H9 (cell line): ENCODE results near the gene FBXL14. TPM values are rescaled to one million over a fixed set of nuclear protein-coding genes. Genes with fewer than 3 reads are reported as not detected.

Experiments used
- DNase-seq: peaks from one replicate; pipeline ENCODE4 v3.0.0-alpha.2; 2017
- H2AFZ ChIP-seq: one replicate; pipeline ENCODE4 v1.6.1; 2013; ENCODE audit warnings: mild to moderate bottlenecking, low read length, control low read depth, moderate library complexity
- H2AK5ac ChIP-seq: 2 replicates; pipeline ENCODE4 v1.6.1; 2013; ENCODE audit warnings: low read length, control low read depth, mixed read lengths; ENCODE audit not compliant: insufficient read length
- H2BK120ac ChIP-seq: one replicate; pipeline ENCODE4 v1.6.1; 2013; ENCODE audit warnings: low read depth, mild to moderate bottlenecking, low read length, control low read depth, inconsistent platforms; ENCODE audit not compliant: poor library complexity, severe bottlenecking
- H2BK12ac ChIP-seq: 2 replicates; pipeline ENCODE4 v1.6.1; 2013; ENCODE audit warnings: low read length, control low read depth, mixed read lengths, low read depth; ENCODE audit not compliant: insufficient read length
- H2BK15ac ChIP-seq: 2 replicates; pipeline ENCODE4 v1.6.1; 2013; ENCODE audit warnings: low read depth, low read length, control low read depth
- H2BK20ac ChIP-seq: one replicate; pipeline ENCODE4 v1.6.1; 2013; ENCODE audit warnings: low read depth, mild to moderate bottlenecking, low read length, control low read depth, inconsistent platforms; ENCODE audit not compliant: poor library complexity, severe bottlenecking
- H2BK5ac ChIP-seq: 2 replicates; pipeline ENCODE4 v1.6.1; 2013; ENCODE audit warnings: low read length, control low read depth, mixed read lengths; ENCODE audit not compliant: insufficient read length
- H3K14ac ChIP-seq: 2 replicates; pipeline ENCODE4 v1.6.1; 2013; ENCODE audit warnings: low read length, control low read depth; ENCODE audit not compliant: insufficient read depth
- H3K18ac ChIP-seq: 2 replicates; pipeline ENCODE4 v1.6.1; 2013; ENCODE audit warnings: low read depth, mild to moderate bottlenecking, mixed read lengths, low read length, control low read depth; ENCODE audit not compliant: insufficient read length
- H3K23ac ChIP-seq: 2 replicates; pipeline ENCODE4 v1.6.1; 2013; ENCODE audit warnings: low read length, control low read depth, mixed read lengths, low read depth; ENCODE audit not compliant: insufficient read length
- H3K23me2 ChIP-seq: 2 replicates; pipeline ENCODE4 v1.6.1; 2013; ENCODE audit warnings: low read depth, mild to moderate bottlenecking, mixed read lengths, low read length, control low read depth; ENCODE audit not compliant: insufficient read length, poor library complexity, severe bottlenecking
- H3K27ac ChIP-seq: 2 replicates; pipeline ENCODE4 v1.5.1; 2013; ENCODE audit warnings: low read length, control low read depth, mixed read lengths, low read depth; ENCODE audit not compliant: insufficient read length
- H3K27me3 ChIP-seq: 2 replicates; pipeline ENCODE4 v1.6.1; 2013; ENCODE audit warnings: low read length, control low read depth, inconsistent platforms; ENCODE audit not compliant: insufficient read depth
- H3K4ac ChIP-seq: 2 replicates; pipeline ENCODE4 v1.6.1; 2013; ENCODE audit warnings: low read depth, mild to moderate bottlenecking, control low read depth, inconsistent platforms, low read length, moderate library complexity
- H3K4me1 ChIP-seq: 2 replicates; pipeline ENCODE4 v1.6.1; 2013; ENCODE audit warnings: low read length, control low read depth, inconsistent platforms; ENCODE audit not compliant: insufficient read depth
- H3K4me2 ChIP-seq: 2 replicates; pipeline ENCODE4 v1.6.1; 2013; ENCODE audit warnings: low read length, control low read depth, mixed read lengths; ENCODE audit not compliant: insufficient read length, insufficient read depth
- H3K56ac ChIP-seq: 2 replicates; pipeline ENCODE4 v1.6.1; 2013; ENCODE audit warnings: low read depth, mild to moderate bottlenecking, mixed read lengths, low read length, control low read depth; ENCODE audit not compliant: insufficient read length
- H3K79me1 ChIP-seq: 2 replicates; pipeline ENCODE4 v1.6.1; 2013; ENCODE audit warnings: low read depth, mild to moderate bottlenecking, moderate library complexity, low read length, control low read depth, inconsistent platforms; ENCODE audit not compliant: insufficient read depth, poor library complexity, severe bottlenecking
- H3K79me2 ChIP-seq: 2 replicates; pipeline ENCODE4 v1.6.1; 2013; ENCODE audit warnings: low read length, control low read depth, inconsistent platforms; ENCODE audit not compliant: insufficient read depth
- H3K9ac ChIP-seq: 2 replicates; pipeline ENCODE4 v1.6.1; 2013; ENCODE audit warnings: low read length, control low read depth, mixed read lengths; ENCODE audit not compliant: insufficient read length; ENCODE audit errors: extremely low read depth
- H3K9me3 ChIP-seq: one replicate; pipeline ENCODE4 v1.6.1; 2013; ENCODE audit warnings: low read depth, low read length, inconsistent platforms; ENCODE audit not compliant: control insufficient read depth
- H3T11ph ChIP-seq: one replicate; pipeline ENCODE4 v1.6.1; 2013; ENCODE audit warnings: mild to moderate bottlenecking, low read length, control low read depth, inconsistent platforms
- H4K20me1 ChIP-seq: one replicate; pipeline ENCODE4 v1.6.1; 2013; ENCODE audit not compliant: control insufficient read depth, insufficient read length, insufficient read depth
- H4K5ac ChIP-seq: 2 replicates; pipeline ENCODE4 v1.6.1; 2013; ENCODE audit warnings: low read depth, mild to moderate bottlenecking, mixed read lengths, low read length, control low read depth; ENCODE audit not compliant: insufficient read length
- H4K8ac ChIP-seq: replicated peaks from 2 replicates; pipeline ENCODE4 v1.6.1; 2013; ENCODE audit warnings: low read length, control low read depth, mixed read lengths, low read depth; ENCODE audit not compliant: insufficient read length
- H4K91ac ChIP-seq: 2 replicates; pipeline ENCODE4 v1.6.1; 2013; ENCODE audit warnings: low read depth, mild to moderate bottlenecking, moderate library complexity, mixed read lengths, low read length, control low read depth; ENCODE audit not compliant: insufficient read length
- H3K27ac Mint-ChIP-seq, 3 experiments: 2 replicates in 2 of 3; 3 replicates in 1 of 3; pipeline ENCODE4 v1.8.0; 2020 to 2021; ENCODE audit warnings: mixed read lengths in 3 of 3, mild to moderate bottlenecking in 1 of 3, moderate library complexity in 1 of 3
- H3K27me3 Mint-ChIP-seq: 2 replicates; pipeline ENCODE4 v1.8.0; 2021; ENCODE audit warnings: low read depth, mild to moderate bottlenecking, moderate library complexity, mixed read lengths
- H3K36me3 Mint-ChIP-seq, 3 experiments: 2 replicates in 2 of 3; 3 replicates in 1 of 3; pipeline ENCODE4 v1.8.0; 2020 to 2021; ENCODE audit warnings: low read depth in 3 of 3, mixed read lengths in 3 of 3; ENCODE audit not compliant: insufficient read depth in 1 of 3
- H3K4me1 Mint-ChIP-seq, 2 experiments: 2 replicates each; pipeline ENCODE4 v1.8.0; 2020; ENCODE audit warnings: mixed read lengths in 2 of 2
- H3K4me3 Mint-ChIP-seq, 2 experiments: 2 replicates in 1 of 2; 3 replicates in 1 of 2; pipeline ENCODE4 v1.8.0; 2020 to 2021; ENCODE audit warnings: mild to moderate bottlenecking in 2 of 2, mixed read lengths in 2 of 2, moderate library complexity in 1 of 2
- H3K9me3 Mint-ChIP-seq, 2 experiments: 2 replicates in 1 of 2; 3 replicates in 1 of 2; pipeline ENCODE4 v1.8.0; 2020; ENCODE audit warnings: mild to moderate bottlenecking in 2 of 2, mixed read lengths in 2 of 2, moderate library complexity in 1 of 2
- WGBS: extraction: QIAGEN DNeasy Blood & Tissue Kit; methylation state at CpG from one replicate; pipeline ENCODE4 v1.1.7; 2013; ENCODE audit warnings: missing lambda C conversion rate, low lambda C conversion rate, mixed read lengths; ENCODE audit not compliant: insufficient read length; ENCODE audit errors: extremely low coverage; 5-methylcytosine and 5-hydroxymethylcytosine counted together
- total RNA-seq: library from RNA; stranded (reverse); gene quantifications from 2 replicates; pipeline ENCODE4 v1.2.1, GENCODE V29; 2021
- TF ChIP-seq, protein P1 (sequence below): fragments of 200-600 bp; sonication (generic); conservative IDR thresholded peaks from 3 replicates; pipeline ENCODE4 v1.8.0; 2021; ENCODE audit warnings: antibody characterized with exemption, mild to moderate bottlenecking

The FBXL14 gene
- total RNA-seq, 1 experiment from 2014 or later = 15.6 TPM

DNA sequence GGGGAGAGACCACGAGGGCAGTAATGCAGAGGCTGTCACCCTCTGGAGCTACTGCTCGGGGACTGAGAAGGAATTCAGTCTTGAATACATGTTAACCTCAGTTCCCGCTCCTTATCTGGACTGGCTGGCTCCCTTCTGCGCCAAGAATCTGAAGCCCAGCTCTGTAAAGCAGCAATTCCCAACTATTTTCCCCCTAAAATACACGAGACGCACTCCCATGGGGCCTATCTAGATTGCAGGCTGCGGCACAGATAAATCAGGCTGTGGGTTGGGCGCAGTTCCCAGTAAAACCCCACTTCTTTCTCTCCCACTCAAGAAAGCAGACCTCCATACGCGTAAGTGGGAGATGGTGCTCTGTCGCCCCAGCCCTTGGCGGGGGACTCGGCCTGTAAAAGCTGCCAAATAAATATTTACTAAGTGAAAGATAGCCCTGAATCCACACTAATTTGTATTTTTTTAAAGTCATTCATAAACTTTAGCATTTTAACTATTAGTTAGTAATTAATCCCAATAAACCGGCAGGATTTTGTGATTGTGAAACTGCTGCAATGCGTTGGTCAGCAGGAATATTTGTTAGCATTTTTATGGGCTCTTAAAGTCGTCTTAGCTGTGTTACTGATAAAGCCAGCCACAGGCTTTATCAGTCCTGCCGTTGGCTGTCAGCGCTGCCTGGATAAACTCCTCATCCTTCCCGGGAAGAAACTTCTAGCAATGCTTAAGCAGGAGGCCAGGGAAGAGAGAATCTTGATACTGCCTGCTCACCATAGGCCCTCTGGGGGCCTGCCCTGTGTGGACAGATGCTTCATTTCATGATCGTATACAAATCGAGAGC is 17.8 kb downstream of the FBXL14 start:
- Histone ChIP-seq H2BK20ac (no peak overlapping the region), H3K56ac (no peak overlapping the region), H4K8ac (no peak overlapping the region), H3K18ac (no peak overlapping the region), H3K9me3 (no peaks in the 10 kb centered on the region), H3K79me2 (no peaks in the 10 kb centered on the region), H3K4me2 (no peak overlapping the region), H3K27ac (no peak overlapping the region), H3K14ac (no peak overlapping the region), H3K27me3 (no peaks in the 10 kb centered on the region), H3K4ac (no peak overlapping the region), H3K9ac (no peak overlapping the region), H3T11ph (no peak overlapping the region), H2BK15ac (no peak overlapping the region), H2AK5ac (no peak overlapping the region), H2BK12ac (no peak overlapping the region), H2BK5ac (no peak overlapping the region), H3K79me1 (no peaks in the 10 kb centered on the region), H2BK120ac (no peak overlapping the region), H4K91ac (no peak overlapping the region), H4K20me1 (no peaks in the 10 kb centered on the region), H2AFZ (no peak overlapping the region), H4K5ac (no peak overlapping the region), H3K23me2 (no peaks in the 10 kb centered on the region), H3K23ac (no peak overlapping the region), H3K4me1 (no peaks in the 10 kb centered on the region)
- no peak overlapping the region for H3K27ac Mint-ChIP-seq
- no peaks in the 10 kb centered on the region for H3K36me3 Mint-ChIP-seq
- H3K9me3 Mint-ChIP-seq = peaks cover 0 to 4% of the 10 kb centered on the region in 2 experiments; a peak in 1 of 5 replicates
- H3K27me3 Mint-ChIP-seq = peaks cover 37% of the 10 kb centered on the region
- no peak overlapping the region for H3K4me3 Mint-ChIP-seq
- no peak for DNase-seq
- H3K4me1 Mint-ChIP-seq = peaks cover 2 to 16% of the 10 kb centered on the region in 2 experiments; a peak in 3 of 4 replicates
- no CpG with 5 or more reads among the region's 21 CpGs for WGBS
- TF ChIP-seq, protein P1, sequence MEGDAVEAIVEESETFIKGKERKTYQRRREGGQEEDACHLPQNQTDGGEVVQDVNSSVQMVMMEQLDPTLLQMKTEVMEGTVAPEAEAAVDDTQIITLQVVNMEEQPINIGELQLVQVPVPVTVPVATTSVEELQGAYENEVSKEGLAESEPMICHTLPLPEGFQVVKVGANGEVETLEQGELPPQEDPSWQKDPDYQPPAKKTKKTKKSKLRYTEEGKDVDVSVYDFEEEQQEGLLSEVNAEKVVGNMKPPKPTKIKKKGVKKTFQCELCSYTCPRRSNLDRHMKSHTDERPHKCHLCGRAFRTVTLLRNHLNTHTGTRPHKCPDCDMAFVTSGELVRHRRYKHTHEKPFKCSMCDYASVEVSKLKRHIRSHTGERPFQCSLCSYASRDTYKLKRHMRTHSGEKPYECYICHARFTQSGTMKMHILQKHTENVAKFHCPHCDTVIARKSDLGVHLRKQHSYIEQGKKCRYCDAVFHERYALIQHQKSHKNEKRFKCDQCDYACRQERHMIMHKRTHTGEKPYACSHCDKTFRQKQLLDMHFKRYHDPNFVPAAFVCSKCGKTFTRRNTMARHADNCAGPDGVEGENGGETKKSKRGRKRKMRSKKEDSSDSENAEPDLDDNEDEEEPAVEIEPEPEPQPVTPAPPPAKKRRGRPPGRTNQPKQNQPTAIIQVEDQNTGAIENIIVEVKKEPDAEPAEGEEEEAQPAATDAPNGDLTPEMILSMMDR = no peak
